K562 (cell line): Measurements from ENCODE around the gene CRYBA1. TPM values are rescaled to one million over a fixed set of nuclear protein-coding genes. Genes with fewer than 3 reads are reported as not detected.

Source experiments
- CBFA2T3 ChIP-seq: fragments of 450-650 bp; IDR thresholded peaks from 2 replicates; pipeline ENCODE4 v1.6.1; 2017
- CC2D1A ChIP-seq: fragments of 450-650 bp; IDR thresholded peaks from 2 replicates; pipeline ENCODE4 v1.6.1; 2017; ENCODE audit warnings: mild to moderate bottlenecking
- CREB3L1 ChIP-seq: fragments of 450-650 bp; IDR thresholded peaks from 2 replicates; pipeline ENCODE4 v1.6.1; 2014; ENCODE audit warnings: low read depth, mild to moderate bottlenecking, moderate library complexity, borderline replicate concordance
- DEAF1 ChIP-seq: fragments of 450-650 bp; formaldehyde crosslinking; IDR thresholded peaks from 2 replicates; pipeline ENCODE4 v1.4.0; 2020; ENCODE audit warnings: mild to moderate bottlenecking, moderate library complexity
- E2F1 ChIP-seq: sonication (generic); formaldehyde crosslinking; IDR thresholded peaks from 2 replicates; pipeline ENCODE4 v1.8.1; 2023; ENCODE audit warnings: mild to moderate bottlenecking, missing genetic modification reagents, moderate library complexity
- EWSR1 ChIP-seq: fragments of 450-650 bp; IDR thresholded peaks from 2 replicates; pipeline ENCODE4 v1.6.1; 2018; ENCODE audit warnings: borderline replicate concordance, mild to moderate bottlenecking, low read depth, moderate library complexity; ENCODE audit not compliant: partially characterized antibody
- HMGN3 ChIP-seq: IDR thresholded peaks from 2 replicates; pipeline ENCODE4 v1.6.1; 2011; ENCODE audit warnings: borderline replicate concordance, low read depth, mild to moderate bottlenecking, mixed read lengths, low read length; ENCODE audit not compliant: insufficient read length; ENCODE audit errors: extremely low read depth
- MBD1 ChIP-seq: fragments of 250-450 bp; sonication (Bioruptor Pico); IDR thresholded peaks from 2 replicates; pipeline ENCODE4 v1.8.0; 2022; ENCODE audit warnings: inconsistent platforms
- NR4A1 ChIP-seq, 2 experiments: fragments of 250-450 bp in 1 of 2; fragments of 450-650 bp in 1 of 2; sonication (Bioruptor Pico) in 1 of 2; IDR thresholded peaks; 2 replicates each; pipeline versions ENCODE4 v1.4.0 to v1.6.1; 2016 to 2020; ENCODE audit warnings: mild to moderate bottlenecking in 2 of 2, missing compliant biosample characterization in 1 of 2, missing genetic modification characterization in 1 of 2, moderate library complexity in 1 of 2
- POLR3A ChIP-seq: IDR thresholded peaks from 2 replicates; pipeline ENCODE4 v1.6.1; 2011; ENCODE audit warnings: borderline replicate concordance, mild to moderate bottlenecking, moderate library complexity; ENCODE audit not compliant: insufficient read length, insufficient read depth; ENCODE audit errors: extremely low read depth
- RBM17 ChIP-seq: fragments of 200-400 bp; formaldehyde crosslinking; IDR thresholded peaks from 2 replicates; pipeline ENCODE4 v1.6.1; 2017; ENCODE audit warnings: low read depth, mild to moderate bottlenecking, low read length, borderline replicate concordance
- SIN3B ChIP-seq: fragments of 450-650 bp; IDR thresholded peaks from 2 replicates; pipeline ENCODE4 v1.6.1; 2017; ENCODE audit warnings: low read depth, mild to moderate bottlenecking, moderate library complexity
- SMAD4 ChIP-seq: fragments of 250-450 bp; sonication (Bioruptor Pico); conservative IDR thresholded peaks from 2 replicates; pipeline ENCODE4 v1.8.0; 2021; ENCODE audit warnings: inconsistent platforms, mild to moderate bottlenecking, moderate library complexity
- STAT6 ChIP-seq: sonication (generic); formaldehyde crosslinking; IDR thresholded peaks from 2 replicates; pipeline ENCODE4 v1.8.1; 2023; ENCODE audit warnings: mild to moderate bottlenecking, missing genetic modification reagents
- ZNF277 ChIP-seq: fragments of 250-450 bp; sonication (Bioruptor Pico); IDR thresholded peaks from 2 replicates; pipeline ENCODE4 v1.8.0; 2022; ENCODE audit warnings: inconsistent platforms, mild to moderate bottlenecking, moderate library complexity, borderline replicate concordance
- polyA plus RNA-seq, 8 experiments: library from polyadenylated mRNA; depleted of rRNA in 4 of 8; stranded (reverse) in 5 of 8; unstranded in 3 of 8; fragments of >200 nt; fragmentation: Nextera tagmentation in 2 of 8; fragmentation: Illumina TruSeq in 1 of 8; extraction: Ambion mirVana in 2 of 8; extraction: Trizol in 1 of 8; gene quantifications; 2 replicates each; pipeline versions ENCODE4 v1.2.1 to v1.2.3, GENCODE V29; 2011 to 2014; ENCODE audit warnings: inconsistent platforms in 1 of 8, missing spikeins in 1 of 8
- total RNA-seq, 7 experiments: library from RNA; depleted of rRNA in 6 of 7; stranded (reverse); fragments of >200 nt in 6 of 7; fragmentation: Illumina TruSeq in 2 of 7; extraction: Trizol in 2 of 7; gene quantifications; 2 replicates each; pipeline versions ENCODE4 v1.2.1 to v1.2.3, GENCODE V29; 2011 to 2021; ENCODE audit warnings: low replicate concordance in 1 of 7

Gene CRYBA1
- total and polyA plus RNA-seq, 9 of the 15 experiments (the other 6 are each of a cell fraction or from before 2014, with no cell fraction given), result not detected

- TF ChIP-seq ZNF277 (CRISPR knock-in tag), result no peak
- no peak for TF ChIP-seq RBM17
- 0 out of 2 replicates have a peak, but pooled peaks have one; percentile 47 for TF ChIP-seq E2F1
- peak; percentile 74 for TF ChIP-seq DEAF1 (CRISPR knock-in tag)
- no peak for TF ChIP-seq MBD1 (CRISPR knock-in tag)
- TF ChIP-seq CREB3L1, result no peak
- TF ChIP-seq STAT6 (CRISPR knock-in tag), result 0 out of 2 replicates have a peak, but pooled peaks have one; percentile 36
- TF ChIP-seq EWSR1, result no peak
- no peak for TF ChIP-seq POLR3A
- no peak for TF ChIP-seq NR4A1 (CRISPR knock-in tag; IDR thresholded peaks at IDR 0.05)
- no peak for TF ChIP-seq NR4A1 (tag; IDR thresholded peaks at IDR 0.05)
- no peak for TF ChIP-seq SIN3B
- peak; percentile 34; the same call in 1 of the 2 replicates for TF ChIP-seq SMAD4 (CRISPR knock-in tag)
- no peak for TF ChIP-seq CC2D1A
- no peak for TF ChIP-seq HMGN3
- no peak for TF ChIP-seq CBFA2T3
Observed at GRCh38 chr17:29219378-29220047, 27.1 kb upstream of the CRYBA1 start (continued).
